Measurements from ENCODE around the gene MMAB. TPM values are rescaled to one million over a fixed set of nuclear protein-coding genes. Genes with fewer than 3 reads are reported as not detected.

Gene MMAB
- total and polyA plus RNA-seq, 4 donors: 47.1 to 101 (median 77.1) TPM

DNA sequence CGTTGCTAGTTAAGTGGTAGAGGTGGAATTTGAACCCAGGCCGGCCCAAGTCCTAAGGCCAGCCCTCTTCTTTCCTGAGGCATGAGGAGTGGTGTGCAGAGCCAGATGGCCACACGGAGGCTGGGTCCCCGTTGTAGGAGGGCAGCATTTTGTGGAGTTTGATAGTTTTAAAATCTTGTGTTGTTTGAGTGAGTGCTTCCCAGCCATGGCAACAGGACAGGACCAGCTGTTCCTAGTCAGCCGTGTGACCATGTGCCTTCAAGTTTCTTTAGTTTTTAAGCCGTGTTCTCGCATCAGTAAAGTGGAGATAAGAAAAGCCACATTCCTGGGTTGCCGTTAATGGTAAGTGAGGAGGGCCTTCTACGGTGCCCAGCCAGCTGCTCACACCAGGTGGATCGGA is 51.5 kb downstream of the MMAB start:
- Histone ChIP-seq H3K9ac (ENCODE audit: low read depth in 1 of 2, low read length in 2 of 2) (no peak overlapping the region), H3K9me3 (ENCODE audit: control insufficient read depth in 4 of 4, low read length in 3 of 4) (no peaks in the 10 kb centered on the region), H3K4me1 (ENCODE audit: control insufficient read depth in 4 of 4, insufficient read depth in 4 of 4, low read length in 3 of 4) (no peaks in the 10 kb centered on the region), H3K27ac (ENCODE audit: low read depth in 1 of 2, low read length in 2 of 2) (no peak overlapping the region), H3K36me3 (ENCODE audit: control insufficient read depth in 4 of 4, insufficient read depth in 3 of 4, low read depth in 1 of 4, low read length in 3 of 4) (peaks cover 4 to 76% (median 51%) of the 10 kb centered on the region in 4 donors), H3K27me3 (ENCODE audit: control insufficient read depth in 4 of 4, insufficient read depth in 4 of 4, low read length in 3 of 4) (no peaks in the 10 kb centered on the region), H3K4me3 (ENCODE audit: low read depth in 1 of 3, low read length in 3 of 3) (no peak overlapping the region)
- no peak for DNase-seq (ENCODE audit: low spot score)
- 87% methylated on average over 10 of the region's 10 CpGs for WGBS
- TF ChIP-seq, protein P1, sequence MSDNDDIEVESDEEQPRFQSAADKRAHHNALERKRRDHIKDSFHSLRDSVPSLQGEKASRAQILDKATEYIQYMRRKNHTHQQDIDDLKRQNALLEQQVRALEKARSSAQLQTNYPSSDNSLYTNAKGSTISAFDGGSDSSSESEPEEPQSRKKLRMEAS (IDR thresholded peaks at IDR 0.05): no peak
- no peak for TF ChIP-seq JUND (IDR thresholded peaks at IDR 0.05)
- no peak for TF ChIP-seq GABPA (IDR thresholded peaks at IDR 0.05 in 1 of 2, conservative IDR thresholded peaks at IDR 0.05 in 1 of 2)
- no peak for TF ChIP-seq FOXA1 (IDR thresholded peaks at IDR 0.05)
- no peak for TF ChIP-seq HNF4A (conservative IDR thresholded peaks at IDR 0.05)
- no peak for TF ChIP-seq RAD21 (IDR thresholded peaks at IDR 0.05)

- no peak overlapping the region for H3K9ac ChIP-seq (ENCODE audit: low read depth in 1 of 2, low read length in 2 of 2)
- peak overlapping the region in 1 of 2 donors; percentile 68 for H3K27ac ChIP-seq (ENCODE audit: low read depth in 1 of 2, low read length in 2 of 2)
- no peaks in the 10 kb centered on the region for H3K4me1 ChIP-seq (ENCODE audit: control insufficient read depth in 4 of 4, insufficient read depth in 4 of 4, low read length in 3 of 4)
- peaks cover 4 to 71% (median 48%) of the 10 kb centered on the region in 4 donors for H3K36me3 ChIP-seq (ENCODE audit: control insufficient read depth in 4 of 4, insufficient read depth in 3 of 4, low read depth in 1 of 4, low read length in 3 of 4)
- no peaks in the 10 kb centered on the region for H3K27me3 ChIP-seq (ENCODE audit: control insufficient read depth in 4 of 4, insufficient read depth in 4 of 4, low read length in 3 of 4)
- no peak overlapping the region for H3K4me3 ChIP-seq (ENCODE audit: low read depth in 1 of 3, low read length in 3 of 3)
- DNase-seq (ENCODE audit: low spot score): no peak
- no peaks in the 10 kb centered on the region for H3K9me3 ChIP-seq (ENCODE audit: control insufficient read depth in 4 of 4, low read length in 3 of 4)
- TF ChIP-seq TAF1 (conservative IDR thresholded peaks at IDR 0.05): no peak
- no peak for TF ChIP-seq HNF4A (conservative IDR thresholded peaks at IDR 0.05)
- TF ChIP-seq JUND (IDR thresholded peaks at IDR 0.05): no peak
- no peak for TF ChIP-seq SP1 (IDR thresholded peaks at IDR 0.05)
- TF ChIP-seq, protein P2, sequence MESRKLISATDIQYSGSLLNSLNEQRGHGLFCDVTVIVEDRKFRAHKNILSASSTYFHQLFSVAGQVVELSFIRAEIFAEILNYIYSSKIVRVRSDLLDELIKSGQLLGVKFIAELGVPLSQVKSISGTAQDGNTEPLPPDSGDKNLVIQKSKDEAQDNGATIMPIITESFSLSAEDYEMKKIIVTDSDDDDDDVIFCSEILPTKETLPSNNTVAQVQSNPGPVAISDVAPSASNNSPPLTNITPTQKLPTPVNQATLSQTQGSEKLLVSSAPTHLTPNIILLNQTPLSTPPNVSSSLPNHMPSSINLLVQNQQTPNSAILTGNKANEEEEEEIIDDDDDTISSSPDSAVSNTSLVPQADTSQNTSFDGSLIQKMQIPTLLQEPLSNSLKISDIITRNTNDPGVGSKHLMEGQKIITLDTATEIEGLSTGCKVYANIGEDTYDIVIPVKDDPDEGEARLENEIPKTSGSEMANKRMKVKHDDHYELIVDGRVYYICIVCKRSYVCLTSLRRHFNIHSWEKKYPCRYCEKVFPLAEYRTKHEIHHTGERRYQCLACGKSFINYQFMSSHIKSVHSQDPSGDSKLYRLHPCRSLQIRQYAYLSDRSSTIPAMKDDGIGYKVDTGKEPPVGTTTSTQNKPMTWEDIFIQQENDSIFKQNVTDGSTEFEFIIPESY (IDR thresholded peaks at IDR 0.05): no peak
- no peak for TF ChIP-seq GABPA (IDR thresholded peaks at IDR 0.05 in 1 of 2, conservative IDR thresholded peaks at IDR 0.05 in 1 of 2)
- TF ChIP-seq RXRA (IDR thresholded peaks at IDR 0.05): no peak
- TF ChIP-seq YY1 (IDR thresholded peaks at IDR 0.05): no peak
- 81% methylated on average over 6 of the region's 6 CpGs for WGBS
Observed at GRCh38 chr12:109519787-109520186, 53.5 kb downstream of the MMAB start.

DNA sequence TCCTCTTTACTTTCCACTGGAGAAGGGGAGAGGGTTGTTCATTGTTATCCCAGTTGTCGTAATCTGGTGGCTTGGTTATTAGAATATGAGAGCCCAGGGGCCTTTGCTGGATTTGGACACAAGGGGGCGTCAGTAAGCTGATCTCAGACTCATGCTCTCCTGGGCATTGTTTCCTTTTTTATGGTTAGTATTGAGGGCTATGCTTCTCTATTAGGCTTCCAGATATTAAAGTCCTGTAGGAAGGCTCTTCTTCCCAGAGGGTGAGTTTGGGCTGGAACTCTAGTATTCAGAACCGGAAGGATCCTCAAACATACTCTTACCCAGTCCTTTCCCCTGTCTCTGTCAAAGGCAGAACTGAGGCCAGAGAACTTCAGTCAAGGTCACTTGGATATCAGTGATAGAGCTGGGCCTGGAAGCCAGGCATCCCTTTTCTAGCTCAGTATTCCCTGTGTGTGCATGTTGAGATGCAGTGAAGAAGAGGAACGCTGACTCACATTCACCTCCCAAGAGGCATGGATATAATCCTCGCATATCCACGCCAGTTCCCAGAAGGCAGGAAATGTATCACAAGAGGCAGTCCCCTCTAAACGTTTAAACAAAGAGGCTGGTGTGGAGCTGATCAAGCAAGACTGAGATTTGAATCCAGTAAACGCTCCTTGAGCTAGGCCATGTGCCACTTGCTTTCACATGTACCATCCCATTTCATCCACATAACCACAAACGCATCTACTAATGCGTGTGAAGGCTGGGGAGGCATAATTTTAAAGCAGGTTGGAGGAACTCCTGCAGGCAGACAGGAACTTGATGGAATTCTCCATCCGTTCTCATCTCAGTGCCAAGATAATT is 54.3 kb downstream of the MMAB start:
- H3K9me3 ChIP-seq (ENCODE audit: control insufficient read depth in 4 of 4, low read length in 3 of 4): no peaks in the 10 kb centered on the region
- 60% methylated on average over 11 of the region's 11 CpGs for whole genome bisulfite sequencing

More for the DNA sequence above, 54.3 kb downstream of the MMAB start:
- Histone ChIP-seq H3K36me3 (ENCODE audit: control insufficient read depth in 4 of 4, insufficient read depth in 3 of 4, low read depth in 1 of 4, low read length in 3 of 4) (peaks cover 3 to 70% (median 45%) of the 10 kb centered on the region in 4 donors), H3K27me3 (ENCODE audit: control insufficient read depth in 4 of 4, insufficient read depth in 4 of 4, low read length in 3 of 4) (no peaks in the 10 kb centered on the region), H3K4me3 (ENCODE audit: low read depth in 1 of 3, low read length in 3 of 3) (no peak overlapping the region), H3K27ac (ENCODE audit: low read depth in 1 of 2, low read length in 2 of 2) (peak overlapping the region; percentile 8 to 68), H3K4me1 (ENCODE audit: control insufficient read depth in 4 of 4, insufficient read depth in 4 of 4, low read length in 3 of 4) (no peaks in the 10 kb centered on the region), H3K9ac (ENCODE audit: low read depth in 1 of 2, low read length in 2 of 2) (no peak overlapping the region)
- TF ChIP-seq, protein P3, sequence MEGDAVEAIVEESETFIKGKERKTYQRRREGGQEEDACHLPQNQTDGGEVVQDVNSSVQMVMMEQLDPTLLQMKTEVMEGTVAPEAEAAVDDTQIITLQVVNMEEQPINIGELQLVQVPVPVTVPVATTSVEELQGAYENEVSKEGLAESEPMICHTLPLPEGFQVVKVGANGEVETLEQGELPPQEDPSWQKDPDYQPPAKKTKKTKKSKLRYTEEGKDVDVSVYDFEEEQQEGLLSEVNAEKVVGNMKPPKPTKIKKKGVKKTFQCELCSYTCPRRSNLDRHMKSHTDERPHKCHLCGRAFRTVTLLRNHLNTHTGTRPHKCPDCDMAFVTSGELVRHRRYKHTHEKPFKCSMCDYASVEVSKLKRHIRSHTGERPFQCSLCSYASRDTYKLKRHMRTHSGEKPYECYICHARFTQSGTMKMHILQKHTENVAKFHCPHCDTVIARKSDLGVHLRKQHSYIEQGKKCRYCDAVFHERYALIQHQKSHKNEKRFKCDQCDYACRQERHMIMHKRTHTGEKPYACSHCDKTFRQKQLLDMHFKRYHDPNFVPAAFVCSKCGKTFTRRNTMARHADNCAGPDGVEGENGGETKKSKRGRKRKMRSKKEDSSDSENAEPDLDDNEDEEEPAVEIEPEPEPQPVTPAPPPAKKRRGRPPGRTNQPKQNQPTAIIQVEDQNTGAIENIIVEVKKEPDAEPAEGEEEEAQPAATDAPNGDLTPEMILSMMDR (IDR thresholded peaks at IDR 0.05; ENCODE audit: low read depth, low read length, missing input control): peak; percentile 91
- TF ChIP-seq, protein P1 (IDR thresholded peaks at IDR 0.05): no peak
- no peak for TF ChIP-seq FOXA2 (IDR thresholded peaks at IDR 0.05)
- no peak for TF ChIP-seq SP1 (IDR thresholded peaks at IDR 0.05)
- no peak for TF ChIP-seq JUND (IDR thresholded peaks at IDR 0.05)
- peak; percentile 92 to 93 for TF ChIP-seq RAD21 (IDR thresholded peaks at IDR 0.05)
- no peak for TF ChIP-seq REST (IDR thresholded peaks at IDR 0.05)
- DNase-seq (ENCODE audit: low spot score): peak; percentile 71
